Gastroesophageal sphincter (tissue), 4 donors: ENCODE results near the gene UBE2E2. TPM values are rescaled to one million over a fixed set of nuclear protein-coding genes. Genes with fewer than 3 reads are reported as not detected.

Experiments used
- ATAC-seq: fragments of 150-250 bp; one replicate; pipeline ENCODE4 v1.9.1; 2016; ENCODE audit warnings: mild to moderate bottlenecking, moderate library complexity
- H3K27ac ChIP-seq, 4 donors: fragments of 200-600 bp; sonication (generic) in 3 of 4; 1 replicate in 3 of 4; 2 replicates in 1 of 4; pipeline ENCODE4 v1.5.1; 2016 to 2019
- H3K27me3 ChIP-seq: fragments of 200-600 bp; sonication (generic); one replicate; pipeline ENCODE4 v1.5.1; 2019
- H3K36me3 ChIP-seq, 2 donors: fragments of 200-600 bp; sonication (generic); one replicate each; pipeline ENCODE4 v1.5.1; 2019; ENCODE audit warnings: control low read depth in 1 of 2
- H3K4me1 ChIP-seq, 3 donors: fragments of 200-600 bp; sonication (generic); 1 replicate in 2 of 3; 2 replicates in 1 of 3; pipeline ENCODE4 v1.5.1; 2016 to 2019; ENCODE audit warnings: control low read depth in 2 of 3
- H3K4me3 ChIP-seq, 2 donors: fragments of 200-600 bp; sonication (generic); one replicate each; pipeline ENCODE4 v1.5.1; 2019; ENCODE audit warnings: mild to moderate bottlenecking in 1 of 2, moderate library complexity in 1 of 2
- H3K9me3 ChIP-seq, 3 donors: fragments of 200-600 bp; sonication (generic); one replicate each; pipeline ENCODE4 v1.5.1; 2017 to 2019; ENCODE audit warnings: control low read depth in 2 of 3
- EP300 ChIP-seq: sonication (generic); formaldehyde crosslinking; IDR thresholded peaks from one replicate; pipeline ENCODE4 v1.6.1; 2017; ENCODE audit warnings: antibody characterized with exemption, mild to moderate bottlenecking
- POLR2A ChIP-seq, 2 donors: fragments of 450-650 bp; IDR thresholded peaks; one replicate each; pipeline ENCODE4 v1.6.1; 2017; ENCODE audit warnings: antibody characterized with exemption in 2 of 2, mild to moderate bottlenecking in 2 of 2, moderate library complexity in 1 of 2
- POLR2AphosphoS5 ChIP-seq: sonication (generic); formaldehyde crosslinking; IDR thresholded peaks from one replicate; pipeline ENCODE4 v1.6.1; 2017; ENCODE audit warnings: antibody characterized with exemption
- WGBS, 2 donors: methylation state at CpG; one replicate each; pipeline ENCODE4 v1.1.5; 2018; ENCODE audit warnings: low coverage in 1 of 2; 5-methylcytosine and 5-hydroxymethylcytosine counted together
- total RNA-seq, 4 donors: library from RNA; depleted of rRNA; stranded (reverse); fragments of >200 nt; gene quantifications; one replicate each; pipeline ENCODE4 v1.1.0, GENCODE V29; 2016
- TF ChIP-seq, protein P1 (sequence below), 4 experiments: fragments of 200-600 bp in 2 of 4; fragments of 450-650 bp in 2 of 4; sonication (generic) in 1 of 4; IDR thresholded peaks; one replicate each; pipeline ENCODE4 v1.5.1; 2017 to 2019; ENCODE audit warnings: antibody characterized with exemption in 4 of 4, mild to moderate bottlenecking in 2 of 4, moderate library complexity in 2 of 4

UBE2E2 gene
- total RNA-seq, 4 donors from 2014 or later: 35.8 to 114 (median 70.2) TPM

DNA sequence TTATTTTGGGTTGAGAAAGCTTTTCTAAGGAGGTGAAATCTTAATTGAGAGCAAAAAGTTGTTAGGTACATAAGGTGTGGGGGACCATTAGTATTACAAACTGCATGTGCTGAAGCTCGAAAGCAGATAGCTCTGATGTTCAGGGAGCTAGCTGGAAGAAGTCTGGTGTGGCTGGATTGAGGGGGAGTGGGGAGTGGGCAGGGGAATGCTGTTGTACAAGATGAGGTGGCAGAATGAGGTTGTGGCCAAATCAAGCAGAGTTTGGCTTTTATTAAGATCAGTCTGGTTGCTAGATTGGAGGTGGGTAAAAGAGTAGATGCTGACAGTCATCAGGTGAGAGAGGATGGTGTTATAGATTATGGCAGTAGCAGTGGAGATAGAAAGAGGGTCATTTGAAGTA is 32.1 kb downstream of the UBE2E2 start:
- whole genome bisulfite sequencing, 2 donors: 82 to 93% methylated on average over 1 of the region's 1 CpG
- Histone ChIP-seq H3K4me3 (no peak overlapping the region), H3K27me3 (no peaks in the 10 kb centered on the region), H3K9me3 (no peaks in the 10 kb centered on the region), H3K4me1 (peaks cover 2 to 39% (median 4%) of the 10 kb centered on the region in 3 donors), H3K36me3 (no peaks in the 10 kb centered on the region), H3K27ac (no peak overlapping the region)
- no peak for TF ChIP-seq POLR2AphosphoS5
- TF ChIP-seq, protein P1, sequence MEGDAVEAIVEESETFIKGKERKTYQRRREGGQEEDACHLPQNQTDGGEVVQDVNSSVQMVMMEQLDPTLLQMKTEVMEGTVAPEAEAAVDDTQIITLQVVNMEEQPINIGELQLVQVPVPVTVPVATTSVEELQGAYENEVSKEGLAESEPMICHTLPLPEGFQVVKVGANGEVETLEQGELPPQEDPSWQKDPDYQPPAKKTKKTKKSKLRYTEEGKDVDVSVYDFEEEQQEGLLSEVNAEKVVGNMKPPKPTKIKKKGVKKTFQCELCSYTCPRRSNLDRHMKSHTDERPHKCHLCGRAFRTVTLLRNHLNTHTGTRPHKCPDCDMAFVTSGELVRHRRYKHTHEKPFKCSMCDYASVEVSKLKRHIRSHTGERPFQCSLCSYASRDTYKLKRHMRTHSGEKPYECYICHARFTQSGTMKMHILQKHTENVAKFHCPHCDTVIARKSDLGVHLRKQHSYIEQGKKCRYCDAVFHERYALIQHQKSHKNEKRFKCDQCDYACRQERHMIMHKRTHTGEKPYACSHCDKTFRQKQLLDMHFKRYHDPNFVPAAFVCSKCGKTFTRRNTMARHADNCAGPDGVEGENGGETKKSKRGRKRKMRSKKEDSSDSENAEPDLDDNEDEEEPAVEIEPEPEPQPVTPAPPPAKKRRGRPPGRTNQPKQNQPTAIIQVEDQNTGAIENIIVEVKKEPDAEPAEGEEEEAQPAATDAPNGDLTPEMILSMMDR (IDR thresholded peaks at IDR 0.05): no peak
- TF ChIP-seq EP300: no peak
- TF ChIP-seq POLR2A (IDR thresholded peaks at IDR 0.05): no peak
- ATAC-seq: no peak

DNA sequence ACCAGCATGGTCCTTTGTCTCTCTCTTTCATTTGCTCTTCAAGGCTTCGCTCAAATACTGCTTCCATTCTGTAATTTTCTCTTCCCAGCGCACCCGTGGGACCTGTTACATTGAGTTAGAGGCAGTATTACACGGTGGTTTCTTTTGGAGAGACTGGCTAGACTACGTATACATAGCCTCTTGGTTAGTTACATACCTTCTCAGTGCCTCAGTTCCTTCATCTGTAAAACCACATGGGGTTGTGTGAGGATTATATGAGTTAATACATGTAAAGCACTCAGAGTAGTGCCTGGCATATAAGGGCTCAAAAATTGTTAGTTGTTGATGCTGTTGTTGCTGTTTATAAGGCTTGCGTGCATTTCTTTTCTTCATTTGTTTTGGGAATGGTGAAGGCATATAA is 33.8 kb downstream of the UBE2E2 start:
- TF ChIP-seq POLR2A (IDR thresholded peaks at IDR 0.05) (no peak), POLR2AphosphoS5 (no peak), EP300 (no peak)
- TF ChIP-seq, protein P1 (IDR thresholded peaks at IDR 0.05): no peak
- H3K27ac ChIP-seq: no peak overlapping the region
- no peaks in the 10 kb centered on the region for H3K9me3 ChIP-seq
- 90 to 99% methylated on average over 6 of the region's 6 CpGs for WGBS, 2 donors
- peaks cover 0 to 47% (median 4%) of the 10 kb centered on the region in 3 donors for H3K4me1 ChIP-seq
- no peak overlapping the region for H3K4me3 ChIP-seq
- no peak for ATAC-seq
- no peaks in the 10 kb centered on the region for H3K27me3 ChIP-seq
- no peaks in the 10 kb centered on the region for H3K36me3 ChIP-seq

DNA sequence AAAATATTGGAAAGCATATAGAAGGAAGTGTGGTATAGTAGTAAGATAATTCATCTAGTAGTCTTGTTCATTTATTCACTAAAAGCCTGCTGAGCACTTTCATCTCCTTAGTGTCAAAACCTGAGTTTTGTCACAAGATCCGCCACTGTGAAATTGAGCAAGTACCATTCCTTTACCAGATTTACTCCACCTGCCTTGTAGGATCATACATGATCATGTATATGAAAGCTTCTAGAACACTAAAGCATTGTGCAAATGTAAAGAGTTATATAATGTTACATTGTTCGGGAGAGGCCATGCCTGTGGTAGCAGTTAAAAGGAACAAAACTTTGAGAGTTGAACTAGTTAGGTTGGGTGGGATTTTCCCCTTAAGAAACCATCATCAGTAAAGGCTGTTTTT is 35.0 kb downstream of the UBE2E2 start:
- no peaks in the 10 kb centered on the region for H3K9me3 ChIP-seq
- peaks cover 0 to 36% (median 0%) of the 10 kb centered on the region in 3 donors for H3K4me1 ChIP-seq
- ATAC-seq: no peak
- no peak overlapping the region for H3K4me3 ChIP-seq
- 88 to 94% methylated on average over 2 of the region's 2 CpGs for WGBS, 2 donors
- no peak overlapping the region for H3K27ac ChIP-seq
- H3K36me3 ChIP-seq: no peaks in the 10 kb centered on the region
- TF ChIP-seq, protein P1 (IDR thresholded peaks at IDR 0.05): no peak
- no peak for TF ChIP-seq EP300
- no peak for TF ChIP-seq POLR2A (IDR thresholded peaks at IDR 0.05)
- TF ChIP-seq POLR2AphosphoS5: no peak
- no peaks in the 10 kb centered on the region for H3K27me3 ChIP-seq

DNA sequence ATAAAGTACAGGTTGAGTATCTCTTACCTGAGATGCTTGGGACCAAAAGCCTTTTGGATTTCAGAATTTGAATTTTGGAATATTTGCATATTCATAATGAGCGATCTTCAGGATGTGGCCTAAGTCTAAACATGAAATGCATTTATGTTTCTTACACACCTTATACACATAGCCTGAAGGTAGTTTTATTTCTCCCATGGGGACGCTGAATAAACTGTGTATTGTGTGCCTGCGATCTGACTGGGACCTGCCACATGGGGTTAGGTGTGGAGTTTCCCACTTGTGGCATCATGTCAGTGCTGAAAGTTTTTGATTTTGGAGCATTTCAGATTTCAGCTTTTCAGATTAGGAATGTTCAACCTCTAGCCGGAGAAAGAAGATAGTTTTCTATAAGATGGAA is 35.5 kb downstream of the UBE2E2 start:
- H3K27ac ChIP-seq: no peak overlapping the region
- no peak for ATAC-seq
- WGBS, 2 donors: 99 to 100% methylated on average over 4 of the region's 4 CpGs
- no peaks in the 10 kb centered on the region for H3K27me3 ChIP-seq
- TF ChIP-seq POLR2AphosphoS5: no peak
- TF ChIP-seq, protein P1 (IDR thresholded peaks at IDR 0.05): no peak
- no peak for TF ChIP-seq POLR2A (IDR thresholded peaks at IDR 0.05)
- no peak for TF ChIP-seq EP300
- H3K9me3 ChIP-seq: no peaks in the 10 kb centered on the region
- H3K36me3 ChIP-seq: no peaks in the 10 kb centered on the region
- H3K4me1 ChIP-seq: peaks cover 0 to 38% (median 0%) of the 10 kb centered on the region in 3 donors
- no peak overlapping the region for H3K4me3 ChIP-seq

DNA sequence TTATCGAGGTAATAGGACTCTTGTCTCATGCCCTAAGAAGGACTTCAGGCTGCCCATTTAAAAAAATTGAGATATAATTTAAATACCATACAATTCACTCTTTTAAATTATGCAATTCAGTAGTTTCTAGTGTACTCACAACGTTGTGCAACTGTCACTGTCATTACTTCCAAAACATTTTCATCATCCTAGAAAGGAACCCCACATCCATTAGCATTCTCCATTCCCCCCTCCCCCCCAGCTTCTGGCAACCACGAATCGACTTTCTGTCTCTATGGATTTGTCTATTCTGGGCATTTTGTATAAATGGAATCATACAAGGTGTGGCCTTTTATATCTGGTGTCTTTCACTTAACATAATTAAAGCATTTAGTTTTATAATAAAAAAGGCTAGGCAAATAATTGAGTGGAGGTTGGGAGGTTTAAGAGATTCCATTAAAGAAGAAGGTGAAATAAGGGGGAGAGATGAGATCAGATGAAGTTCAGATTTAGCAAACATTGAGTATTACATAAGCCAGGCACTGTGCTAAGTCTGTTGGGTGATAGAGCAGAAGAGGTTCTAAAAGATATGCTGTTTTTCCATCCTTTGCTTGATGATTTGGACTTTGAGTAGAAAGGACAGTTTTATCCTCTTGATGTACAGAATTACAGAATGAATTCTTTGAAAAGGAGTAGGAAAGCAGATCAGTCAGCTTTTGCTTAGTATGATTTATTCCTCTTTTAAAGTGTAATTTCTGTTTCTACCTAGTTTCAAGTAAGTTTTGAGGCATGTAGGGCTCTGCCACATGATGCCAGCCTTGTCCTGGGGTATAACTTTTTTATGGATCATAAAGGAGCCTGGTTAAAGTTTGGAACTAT is 36.3 kb downstream of the UBE2E2 start:
- TF ChIP-seq EP300: no peak
- no peak for TF ChIP-seq POLR2AphosphoS5
- no peak for TF ChIP-seq POLR2A (IDR thresholded peaks at IDR 0.05)
- TF ChIP-seq, protein P1 (IDR thresholded peaks at IDR 0.05): no peak
- peaks cover 0 to 44% (median 0%) of the 10 kb centered on the region in 3 donors for H3K4me1 ChIP-seq
- H3K27me3 ChIP-seq: no peaks in the 10 kb centered on the region
- H3K36me3 ChIP-seq: no peaks in the 10 kb centered on the region
- no peak overlapping the region for H3K4me3 ChIP-seq
- WGBS, 2 donors: 54 to 73% methylated on average over 4 of the region's 4 CpGs
- H3K27ac ChIP-seq: no peak overlapping the region
- ATAC-seq: no peak
- H3K9me3 ChIP-seq: no peaks in the 10 kb centered on the region
